HG02642 (cell line): ENCODE results near the gene PSORS1C1.
"Not testable (repeated sequence)": the region's sequence is repeated elsewhere in the genome, so short reads cannot be mapped to it uniquely, and the experiment has no call there.

Experiments
- ATAC-seq: cut with Tn5 transposase; IDR thresholded peaks from one replicate; pipeline ENCODE4 v1.9.1; 2021; ENCODE audit warnings: mild to moderate bottlenecking; ENCODE audit not compliant: unreplicated experiment, poor library complexity

Gene PSORS1C1

DNA sequence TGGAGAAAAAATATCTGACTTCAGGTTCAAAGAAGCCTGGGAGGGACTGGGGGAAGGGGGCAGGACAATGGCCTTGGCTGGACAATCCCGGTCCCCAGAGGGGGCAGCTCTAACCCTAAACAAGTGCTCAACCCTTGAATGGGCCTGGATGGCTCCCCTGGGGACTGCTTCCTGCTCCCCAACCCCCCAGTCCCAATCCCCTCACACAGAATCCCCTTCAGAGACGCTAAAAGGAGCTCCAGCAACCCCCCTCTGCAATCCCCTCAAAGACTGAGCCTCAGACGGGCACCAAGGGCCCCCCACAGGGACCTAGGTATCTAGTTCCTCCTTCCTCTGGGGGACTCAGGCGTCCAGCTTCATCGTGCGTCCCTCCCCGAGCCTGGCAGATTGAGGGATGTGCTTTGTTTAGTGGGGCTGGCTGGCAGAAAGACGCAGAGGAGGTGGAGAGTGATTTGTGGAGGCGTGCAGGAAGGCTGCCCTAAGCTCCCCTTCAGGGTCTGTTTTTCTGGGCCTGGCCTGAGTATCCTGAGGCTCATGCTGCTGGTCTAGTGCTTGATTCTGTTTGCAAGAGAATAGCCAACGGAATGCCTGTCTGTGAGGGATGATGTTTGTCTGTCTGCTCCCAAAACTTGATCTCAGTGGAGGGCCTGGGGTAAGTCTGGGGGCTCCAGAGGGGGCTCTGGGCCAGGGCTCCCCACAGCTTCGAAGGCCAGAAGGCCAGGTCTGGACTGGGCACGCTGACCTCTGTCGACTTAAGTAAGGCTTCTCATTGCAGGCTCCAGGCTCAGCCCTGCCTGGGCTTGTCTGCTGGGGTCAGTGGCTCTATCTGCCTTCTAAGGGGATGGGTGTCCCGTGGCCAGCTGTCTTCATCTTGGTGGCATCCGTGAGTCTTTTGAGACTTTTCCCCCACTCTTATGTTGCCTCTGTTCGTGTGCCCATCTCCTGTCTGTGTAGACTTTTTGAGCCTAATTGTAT is 57.6 kb downstream of the PSORS1C1 start:
- no peak for ATAC-seq

DNA sequence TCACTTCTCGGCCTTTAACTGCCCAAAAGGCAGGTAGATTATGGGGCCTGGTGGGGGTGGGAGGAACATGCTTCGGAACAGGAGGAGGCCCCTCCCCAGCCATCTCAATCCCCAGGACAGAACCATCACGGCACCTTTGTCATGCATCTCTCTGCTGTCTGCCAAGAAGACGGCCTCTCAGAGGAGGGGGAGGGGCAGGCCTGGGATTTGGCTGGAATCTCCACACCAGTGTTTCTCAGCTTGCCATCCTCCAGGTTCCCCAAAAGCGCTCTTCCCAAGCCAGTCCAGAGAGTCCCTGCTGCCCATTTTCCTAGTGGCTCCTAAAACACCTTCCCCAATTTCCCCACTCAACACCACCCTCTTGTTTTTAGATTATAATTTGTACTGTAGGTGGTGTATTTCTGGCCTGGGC is 58.4 kb downstream of the PSORS1C1 start:
- no peak for ATAC-seq

DNA sequence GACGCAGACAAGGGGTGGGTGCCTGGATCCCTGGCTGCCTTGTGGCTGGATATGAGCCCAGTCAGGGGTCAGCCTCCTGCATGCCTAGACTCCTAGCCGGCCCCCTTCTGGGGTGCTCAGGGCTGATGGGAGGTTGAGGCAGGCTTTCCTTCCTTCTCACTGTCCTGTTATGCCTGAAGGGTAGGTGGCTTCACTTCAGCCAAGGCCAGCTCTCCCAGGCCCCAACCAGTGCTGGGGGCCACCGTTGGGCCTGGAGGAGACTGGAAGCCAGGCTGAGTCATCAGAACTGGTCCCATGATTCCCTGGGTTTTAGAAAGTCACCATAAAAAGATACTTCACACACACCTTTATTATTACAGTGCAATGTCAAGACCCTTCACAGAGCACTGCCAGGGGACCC is 58.8 kb downstream of the PSORS1C1 start:
- ATAC-seq = no peak

DNA sequence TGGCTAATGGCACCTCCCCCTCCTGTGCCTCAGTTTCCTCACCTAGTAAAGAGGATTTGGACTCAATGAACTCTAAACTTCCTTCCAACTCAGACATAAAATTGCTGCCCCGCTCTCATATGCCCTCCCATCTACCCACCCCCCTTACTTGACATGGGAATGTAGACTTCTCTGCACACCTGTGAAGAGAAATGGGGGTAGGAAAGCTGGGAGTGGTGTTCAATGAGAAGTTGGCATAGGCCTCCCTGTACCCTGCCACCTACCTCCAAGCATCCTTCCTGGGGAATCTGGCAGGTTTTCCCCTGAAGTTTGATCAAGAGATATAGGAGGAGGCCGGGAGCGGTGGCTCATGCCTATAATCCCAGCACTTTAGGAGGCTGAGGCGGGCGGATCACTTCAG is 59.8 kb downstream of the PSORS1C1 start:
- no peak for ATAC-seq

DNA sequence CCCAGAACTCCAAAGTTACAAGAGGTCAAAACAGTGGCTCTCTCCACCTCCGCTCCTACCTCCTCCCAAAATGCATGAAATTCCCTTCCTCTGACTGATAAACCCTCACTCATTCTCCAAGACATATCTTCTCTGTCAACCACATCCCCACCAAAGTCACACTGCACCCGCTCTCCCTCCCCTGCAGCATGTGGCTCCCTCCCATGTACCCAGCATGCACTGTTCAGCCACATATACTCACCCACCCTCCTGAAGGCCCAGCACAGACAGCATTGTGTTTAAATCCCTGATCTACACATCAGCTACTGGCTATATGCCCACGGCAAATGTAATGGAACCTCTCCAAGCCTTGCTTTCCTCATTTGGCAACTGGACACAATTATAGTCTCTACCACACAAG is 61.4 kb downstream of the PSORS1C1 start:
- no peak for ATAC-seq

DNA sequence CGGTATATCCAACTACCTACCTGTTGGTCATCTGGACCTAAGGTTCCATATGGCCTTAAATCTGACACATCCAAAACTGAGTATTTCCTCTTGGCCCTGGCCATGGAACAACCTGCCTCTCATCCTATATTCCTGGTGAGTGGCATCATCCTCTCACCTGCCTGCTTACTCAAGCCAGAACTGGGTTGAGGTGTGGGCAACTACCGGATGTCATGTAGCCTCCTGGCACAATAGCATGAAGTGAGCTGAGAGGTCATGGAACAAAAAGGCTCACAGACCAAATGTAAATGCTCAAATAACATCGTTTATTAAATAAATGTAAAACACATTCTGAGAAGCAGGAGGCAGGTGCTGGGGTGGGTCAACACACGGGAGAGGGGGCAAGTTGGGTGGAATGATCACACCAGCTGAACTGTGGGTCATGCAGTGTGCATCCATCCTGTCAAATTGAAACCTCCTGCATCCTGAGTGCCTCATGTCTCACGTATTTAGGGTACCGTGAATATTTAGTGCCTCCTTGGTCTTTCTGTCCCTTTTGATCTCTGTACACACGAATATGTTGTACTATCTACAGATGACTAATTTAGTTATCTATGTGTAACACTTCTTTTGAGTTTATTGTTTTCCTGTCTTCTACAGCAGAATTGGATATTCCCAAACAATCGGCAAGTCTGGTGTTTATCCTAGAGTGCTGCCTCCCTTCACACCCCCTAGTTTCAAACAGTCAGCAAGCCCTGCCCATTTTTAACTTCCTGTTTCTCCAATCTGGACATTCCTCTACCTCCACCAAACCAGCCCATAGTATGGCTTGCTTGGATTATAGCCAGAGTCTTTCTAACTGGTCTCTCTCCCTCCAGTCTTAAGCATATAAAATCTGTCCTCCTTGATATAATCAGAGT is 63.8 kb downstream of the PSORS1C1 start:
- ATAC-seq = no peak

DNA sequence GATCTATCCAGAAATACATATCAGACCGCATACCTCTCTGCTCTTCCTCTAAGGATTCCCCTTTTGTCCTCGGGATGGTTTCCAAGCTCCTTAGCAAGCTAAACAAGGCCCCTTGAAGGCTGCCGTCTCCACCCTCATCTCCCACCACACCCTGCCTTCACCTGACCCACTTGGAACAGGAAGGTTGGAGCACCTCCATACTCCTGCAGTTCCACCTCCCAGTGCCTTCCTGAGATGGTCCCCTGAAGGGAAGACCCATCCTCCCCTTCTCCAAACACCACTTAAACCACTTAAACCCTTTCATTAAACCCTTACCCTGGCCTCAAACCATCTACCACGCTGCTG is 64.4 kb downstream of the PSORS1C1 start:
- no peak for ATAC-seq

DNA sequence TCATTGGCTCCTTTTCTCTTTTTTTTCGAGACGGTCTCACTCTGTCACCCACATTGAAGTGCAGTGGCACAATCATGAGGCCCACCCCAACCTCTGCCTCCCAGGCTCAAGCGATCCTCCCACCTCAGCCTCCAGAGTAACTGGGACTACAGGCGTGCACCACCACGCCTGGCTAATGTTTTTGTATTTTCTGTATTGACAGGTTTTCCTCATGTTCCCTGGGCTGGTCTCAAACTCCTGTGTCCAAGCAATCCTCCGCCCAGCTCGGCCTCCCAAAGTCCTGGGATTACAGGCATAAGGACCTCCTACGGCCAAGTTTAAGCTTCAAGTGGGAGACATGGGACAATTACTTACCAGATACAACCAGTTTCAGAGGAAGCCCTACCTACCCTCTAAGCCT is 65.3 kb downstream of the PSORS1C1 start:
- no peak for ATAC-seq

DNA sequence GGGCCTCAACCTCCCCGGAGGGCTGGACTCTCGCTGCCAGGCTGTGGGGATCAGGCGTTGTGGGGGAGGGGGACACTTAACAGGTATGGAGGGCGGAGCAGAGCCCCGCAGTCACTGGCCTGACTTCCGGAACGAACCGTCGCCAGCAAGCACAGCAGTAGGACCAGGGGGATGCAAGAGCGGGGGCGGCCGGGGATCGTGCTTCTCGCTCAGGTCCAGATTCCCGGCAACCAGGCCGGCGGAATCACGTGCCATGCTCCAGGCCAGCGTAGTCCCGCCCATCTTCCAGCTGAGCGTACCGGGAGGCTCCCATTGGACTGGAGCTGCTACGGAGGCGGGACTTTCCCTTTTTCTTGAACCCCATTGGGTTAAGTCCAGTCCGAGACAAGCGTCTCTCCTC is 65.9 kb downstream of the PSORS1C1 start:
- no peak for ATAC-seq

DNA sequence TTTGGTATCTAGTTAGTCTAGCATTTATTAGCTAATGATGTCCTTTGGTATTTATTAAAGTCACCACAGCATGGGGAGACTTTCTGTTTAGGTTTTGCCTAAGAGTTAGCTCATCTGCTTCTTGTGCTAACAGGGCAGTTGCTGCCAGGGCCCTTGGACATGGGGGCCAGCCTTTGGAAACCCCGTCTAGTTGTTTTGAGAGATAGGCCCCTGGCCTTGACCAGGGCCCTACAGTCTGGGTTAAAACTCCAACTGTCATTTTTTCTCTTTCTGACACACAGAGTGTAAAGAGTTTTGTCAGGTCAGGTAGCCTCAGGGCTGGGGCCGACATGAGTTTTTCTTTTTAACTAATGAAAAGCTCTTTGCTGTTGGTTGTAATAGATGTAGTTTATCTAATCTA is 68.7 kb downstream of the PSORS1C1 start:
- not testable (repeated sequence) for ATAC-seq

DNA sequence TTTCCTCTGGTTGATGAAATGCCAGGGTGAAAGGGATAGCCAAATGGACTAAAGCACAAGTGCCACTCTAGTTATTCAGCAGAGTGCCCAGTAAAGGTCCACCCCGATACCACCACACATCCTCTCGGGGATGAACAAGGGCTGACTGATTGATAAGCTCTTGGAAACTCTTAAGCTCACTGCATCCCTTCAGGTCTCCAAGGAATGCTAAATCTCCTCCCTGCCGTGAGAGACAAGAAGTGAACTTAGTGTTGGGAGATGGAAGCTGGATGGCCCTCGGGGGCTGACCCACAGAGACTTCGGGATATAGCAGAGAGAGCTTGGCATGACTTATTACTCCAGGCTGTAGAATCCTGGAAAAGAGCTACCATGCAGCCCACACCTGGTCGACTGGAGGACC is 69.3 kb downstream of the PSORS1C1 start:
- ATAC-seq = not testable (repeated sequence)

DNA sequence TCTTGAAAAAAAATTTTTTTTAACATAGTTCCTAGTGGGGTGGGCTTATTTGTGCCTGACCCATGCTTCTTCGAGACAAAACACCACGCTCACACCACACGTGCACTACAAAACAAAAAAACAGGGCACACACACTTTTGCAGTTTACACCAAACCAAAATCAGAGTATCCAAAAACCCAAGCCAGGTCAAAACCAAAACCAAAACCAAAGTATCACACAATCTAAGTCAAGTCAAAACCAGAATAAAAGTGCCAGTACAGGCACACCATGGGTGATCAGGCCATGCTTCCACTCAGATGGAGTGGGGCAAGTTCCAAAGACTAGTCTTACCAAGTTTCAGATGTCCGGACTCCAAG is 71.1 kb downstream of the PSORS1C1 start:
- not testable (repeated sequence) for ATAC-seq

DNA sequence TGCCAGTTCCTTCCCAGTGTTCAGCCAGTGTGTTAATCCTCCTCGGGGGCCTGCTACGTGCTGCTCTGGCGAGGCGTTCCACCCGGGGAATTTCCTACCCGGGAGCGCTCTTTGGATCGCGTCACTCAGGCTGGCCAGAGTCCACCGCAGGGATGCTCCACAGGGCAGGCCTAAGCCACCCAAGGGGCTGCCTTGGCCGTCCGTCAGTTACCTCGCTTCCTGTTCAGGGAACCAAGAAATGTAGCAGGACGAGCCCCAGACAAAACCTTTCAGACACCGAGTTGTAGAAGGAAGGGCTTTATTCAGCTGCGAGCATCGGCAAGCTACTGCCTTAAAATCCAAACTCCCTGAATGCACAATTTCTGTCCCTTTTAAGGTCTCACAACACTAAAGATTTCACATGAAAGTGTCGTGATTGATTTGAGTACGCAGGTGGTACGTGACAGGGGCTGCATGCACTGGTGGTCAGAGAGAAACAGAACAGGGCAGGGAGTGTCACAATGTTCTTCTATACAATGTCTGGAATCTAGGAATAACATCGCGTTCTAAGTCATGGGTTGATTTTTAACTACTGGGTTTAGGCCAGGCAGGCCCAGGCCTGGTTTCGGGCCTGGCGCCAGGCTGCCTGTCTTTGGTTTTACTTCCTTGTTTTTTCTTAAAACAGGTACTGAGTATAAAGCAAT is 71.6 kb downstream of the PSORS1C1 start:
- ATAC-seq = no peak

DNA sequence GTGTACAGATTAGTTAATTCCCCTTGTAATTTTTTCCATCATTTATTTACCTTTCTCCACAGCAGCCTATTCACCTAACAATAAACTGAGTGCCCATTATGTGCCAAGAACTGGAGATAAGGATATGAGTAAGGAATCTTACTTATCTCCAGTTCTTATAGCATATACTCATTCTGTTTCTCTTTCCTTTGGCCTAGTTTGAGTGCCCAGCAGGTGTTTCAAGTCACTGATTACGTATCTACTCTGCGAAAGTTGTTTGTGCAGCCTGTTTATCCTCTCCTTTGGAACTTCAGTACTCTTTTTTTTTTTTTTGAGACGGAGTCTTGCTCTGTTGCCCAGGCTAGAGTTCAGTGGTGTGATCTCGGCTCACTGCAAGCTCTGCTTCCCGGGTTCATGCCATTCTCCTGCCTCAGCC is 73.2 kb downstream of the PSORS1C1 start:
- ATAC-seq = no peak

DNA sequence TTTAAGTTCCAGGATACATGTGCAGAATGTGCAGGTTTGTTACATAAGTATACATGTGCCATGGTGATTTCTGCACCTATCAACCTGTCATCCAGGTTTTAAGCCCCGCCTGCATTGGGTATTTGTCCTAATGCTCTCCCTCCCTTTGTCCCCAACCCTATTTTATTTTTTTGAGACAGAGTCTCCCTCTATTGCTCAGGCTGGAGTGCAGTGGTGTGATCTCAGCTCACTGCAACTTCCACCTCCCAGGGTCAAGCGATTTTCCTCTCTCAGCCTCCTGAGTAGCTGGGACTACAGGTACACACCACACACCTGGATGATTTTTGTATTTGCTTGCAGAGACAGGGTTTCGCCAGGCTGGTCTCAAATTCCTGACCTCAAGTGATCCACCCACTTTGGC is 74.6 kb downstream of the PSORS1C1 start:
- not testable (repeated sequence) for ATAC-seq
